BLaER1 (cell line): Measurements from ENCODE around the gene TAT.
"Not testable (repeated sequence)": the region's sequence is repeated elsewhere in the genome, so short reads cannot be mapped to it uniquely, and the experiment has no call there.

Experiments
- H3K27ac ChIP-seq: shearing (Covaris generic); formaldehyde crosslinking; 2 replicates; pipeline ENCODE4 v1.8.1; 2022
- H3K27me3 ChIP-seq: shearing (Covaris generic); formaldehyde crosslinking; 2 replicates; pipeline ENCODE4 v1.8.1; 2022
- H3K36me3 ChIP-seq: shearing (Covaris generic); formaldehyde crosslinking; 2 replicates; pipeline ENCODE4 v1.8.1; 2022
- H3K4me1 ChIP-seq: shearing (Covaris generic); formaldehyde crosslinking; 2 replicates; pipeline ENCODE4 v1.8.1; 2022
- H3K4me2 ChIP-seq: shearing (Covaris generic); formaldehyde crosslinking; 2 replicates; pipeline ENCODE4 v1.8.1; 2022
- H3K4me3 ChIP-seq: shearing (Covaris generic); formaldehyde crosslinking; 2 replicates; pipeline ENCODE4 v1.8.1; 2022
- H3K9ac ChIP-seq: shearing (Covaris generic); formaldehyde crosslinking; 2 replicates; pipeline ENCODE4 v1.8.1; 2022
- H3K9me3 ChIP-seq: shearing (Covaris generic); formaldehyde crosslinking; 2 replicates; pipeline ENCODE4 v1.8.1; 2022
- H4K20me1 ChIP-seq: shearing (Covaris generic); formaldehyde crosslinking; 2 replicates; pipeline ENCODE4 v1.8.1; 2022
- Cebpa-rat ChIP-seq: shearing (Covaris generic); IDR thresholded peaks from 2 replicates; pipeline ENCODE4 v1.8.1; 2022

Gene TAT

DNA sequence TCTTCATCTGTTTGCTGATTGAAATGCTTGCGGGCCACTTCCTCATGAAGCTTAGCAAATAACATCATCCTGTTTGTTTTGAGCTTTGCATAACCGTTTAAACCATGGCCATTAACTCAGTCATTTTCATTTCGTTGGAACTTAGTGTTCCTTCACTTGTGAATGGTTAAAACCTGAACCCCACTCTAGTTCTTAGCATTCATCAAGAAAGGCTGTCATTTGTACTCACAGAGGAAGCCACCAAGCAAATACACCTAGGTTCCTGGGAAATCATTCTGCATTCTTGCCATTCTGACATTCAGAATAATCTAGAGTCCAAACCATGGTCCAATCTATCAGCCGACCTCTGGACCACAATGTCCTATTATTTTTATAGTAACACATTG is 8.4 kb upstream of the TAT start:
- Histone ChIP-seq H3K27me3 (no peaks in the 10 kb centered on the region), H3K4me2 (no peak overlapping the region), H3K4me3 (no peak overlapping the region), H3K4me1 (peaks cover 21% of the 10 kb centered on the region), H3K27ac (no peak overlapping the region), H3K9ac (no peak overlapping the region), H3K36me3 (no peaks in the 10 kb centered on the region), H3K9me3 (no peaks in the 10 kb centered on the region; the same call in 1 of the 2 replicates), H4K20me1 (no peaks in the 10 kb centered on the region)
- no peak for TF ChIP-seq Cebpa-rat

DNA sequence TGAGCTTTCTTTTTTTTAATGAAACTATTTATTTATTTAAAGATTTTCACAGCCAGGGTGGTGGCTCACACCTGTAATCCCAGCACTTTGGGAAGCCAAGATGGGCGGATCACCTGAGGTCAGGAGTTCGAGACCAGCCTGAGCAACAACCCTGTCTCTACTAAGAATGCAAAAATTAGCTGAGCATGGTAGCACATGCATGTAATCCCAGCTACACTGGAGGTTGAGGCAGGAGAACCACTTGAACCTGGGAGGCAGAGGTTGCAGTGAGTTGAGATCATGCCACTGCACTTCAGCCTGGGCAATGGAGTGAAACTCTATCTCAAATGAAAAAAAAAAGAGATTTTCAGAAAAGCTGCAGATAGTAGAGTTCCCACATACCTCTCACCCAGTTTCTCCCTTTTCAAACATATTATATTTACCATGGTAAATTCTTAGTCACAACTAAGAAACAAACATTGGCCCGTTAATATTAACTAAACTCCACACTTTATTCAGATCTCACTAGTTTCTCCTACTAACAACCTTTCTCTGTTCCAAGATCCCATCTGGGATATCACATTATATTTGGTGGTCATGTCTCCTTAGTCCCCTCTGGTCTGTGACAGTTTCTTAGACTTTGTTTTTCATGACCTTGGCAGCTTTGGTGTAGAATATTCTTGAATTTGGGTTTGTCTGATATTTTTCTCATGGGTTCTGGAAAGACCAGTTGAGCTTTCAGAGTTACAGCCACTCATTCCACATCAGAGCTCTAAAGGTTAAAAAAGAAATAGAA is 7.8 kb upstream of the TAT start:
- TF ChIP-seq Cebpa-rat: no peak
- no peaks in the 10 kb centered on the region for H3K36me3 ChIP-seq
- no peaks in the 10 kb centered on the region; the same call in 1 of the 2 replicates for H3K9me3 ChIP-seq
- no peak overlapping the region for H3K4me2 ChIP-seq
- H3K27ac ChIP-seq: no peak overlapping the region
- peaks cover 21% of the 10 kb centered on the region for H3K4me1 ChIP-seq
- no peaks in the 10 kb centered on the region for H4K20me1 ChIP-seq
- H3K27me3 ChIP-seq: no peaks in the 10 kb centered on the region
- H3K9ac ChIP-seq: no peak overlapping the region
- no peak overlapping the region for H3K4me3 ChIP-seq

DNA sequence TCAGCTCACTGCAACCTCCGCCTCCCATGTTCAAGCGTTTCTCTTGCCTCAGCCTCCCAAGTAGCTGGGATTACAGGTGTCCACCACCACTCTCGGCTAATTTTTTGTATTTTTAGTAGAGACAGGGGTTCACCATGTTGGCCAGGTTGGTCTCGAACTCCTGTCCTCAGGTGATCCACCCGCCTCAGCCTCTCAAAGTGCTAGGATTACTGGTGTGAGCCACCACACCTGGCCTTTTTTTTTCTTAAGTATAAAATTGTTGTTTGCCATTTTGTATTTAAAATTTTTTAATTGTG is 5.6 kb upstream of the TAT start:
- not testable (repeated sequence) for H3K9ac ChIP-seq, H3K4me2 ChIP-seq, H3K27me3 ChIP-seq, H3K27ac ChIP-seq, H4K20me1 ChIP-seq, H3K4me3 ChIP-seq, H3K36me3 ChIP-seq, H3K4me1 ChIP-seq, H3K9me3 ChIP-seq

DNA sequence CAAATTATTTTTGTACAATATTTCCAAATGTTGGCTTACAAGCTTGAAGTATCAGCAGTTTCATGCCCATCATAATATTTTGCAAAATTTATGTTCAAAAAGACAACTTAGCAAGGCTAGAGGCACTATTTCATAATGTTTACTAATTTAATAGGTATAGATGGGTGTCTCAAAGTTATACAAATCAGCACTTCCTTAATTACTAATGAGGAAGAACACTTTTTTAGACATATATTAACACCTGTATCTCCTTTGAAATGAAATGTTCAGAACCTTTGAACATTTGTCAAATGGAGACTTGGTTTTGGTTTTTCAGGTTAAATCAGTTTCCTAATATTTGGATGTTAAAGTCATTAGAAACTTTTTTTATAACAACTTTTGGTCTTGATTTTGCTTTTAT is 2.2 kb downstream of the TAT start:
- H3K9me3 ChIP-seq: no peaks in the 10 kb centered on the region
- H4K20me1 ChIP-seq: no peaks in the 10 kb centered on the region
- no peaks in the 10 kb centered on the region for H3K36me3 ChIP-seq
- no peak overlapping the region for H3K4me3 ChIP-seq
- no peak overlapping the region for H3K27ac ChIP-seq
- TF ChIP-seq Cebpa-rat: no peak
- no peaks in the 10 kb centered on the region for H3K4me1 ChIP-seq
- H3K4me2 ChIP-seq: no peak overlapping the region
- H3K9ac ChIP-seq: no peak overlapping the region
- no peaks in the 10 kb centered on the region for H3K27me3 ChIP-seq

DNA sequence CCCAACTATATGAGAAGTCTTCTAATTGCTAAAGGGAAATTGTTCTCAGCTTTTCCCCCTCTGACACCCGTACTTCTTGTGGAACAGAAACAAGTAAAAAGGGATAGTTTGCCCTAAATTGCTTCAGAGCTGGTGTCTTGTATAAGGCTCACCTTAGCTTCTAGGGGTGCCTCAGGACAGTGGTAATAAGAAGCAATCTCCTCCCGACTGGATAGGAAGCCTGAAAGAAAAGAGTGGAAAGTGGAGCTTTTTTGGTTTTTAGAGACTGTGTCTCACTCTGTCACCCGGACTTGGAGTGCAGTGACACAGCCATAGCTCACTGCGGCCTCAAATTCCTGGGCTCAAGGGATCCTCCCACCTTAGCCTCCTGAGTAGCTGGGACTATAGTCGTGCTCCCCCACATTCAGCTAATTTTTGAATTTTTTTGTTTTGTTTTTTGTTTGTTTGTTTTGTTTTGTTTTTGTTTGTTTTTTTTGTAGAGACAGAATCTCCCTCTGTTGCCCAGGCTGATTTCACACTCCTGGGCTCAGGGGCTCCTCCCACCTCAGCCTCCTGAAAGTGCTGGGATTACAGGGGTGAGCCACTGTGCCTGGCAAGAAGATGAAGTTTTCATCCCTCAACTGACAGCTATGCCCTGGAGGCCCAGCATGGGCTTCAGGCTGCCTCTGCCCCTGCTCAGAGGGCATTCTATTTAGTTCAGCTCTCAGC is 3.4 kb downstream of the TAT start:
- Histone ChIP-seq H3K4me3 (no peak overlapping the region), H3K9me3 (no peaks in the 10 kb centered on the region), H3K9ac (no peak overlapping the region), H3K27ac (no peak overlapping the region), H3K27me3 (no peaks in the 10 kb centered on the region), H4K20me1 (no peaks in the 10 kb centered on the region), H3K36me3 (no peaks in the 10 kb centered on the region), H3K4me1 (no peaks in the 10 kb centered on the region), H3K4me2 (no peak overlapping the region)
- no peak for TF ChIP-seq Cebpa-rat

DNA sequence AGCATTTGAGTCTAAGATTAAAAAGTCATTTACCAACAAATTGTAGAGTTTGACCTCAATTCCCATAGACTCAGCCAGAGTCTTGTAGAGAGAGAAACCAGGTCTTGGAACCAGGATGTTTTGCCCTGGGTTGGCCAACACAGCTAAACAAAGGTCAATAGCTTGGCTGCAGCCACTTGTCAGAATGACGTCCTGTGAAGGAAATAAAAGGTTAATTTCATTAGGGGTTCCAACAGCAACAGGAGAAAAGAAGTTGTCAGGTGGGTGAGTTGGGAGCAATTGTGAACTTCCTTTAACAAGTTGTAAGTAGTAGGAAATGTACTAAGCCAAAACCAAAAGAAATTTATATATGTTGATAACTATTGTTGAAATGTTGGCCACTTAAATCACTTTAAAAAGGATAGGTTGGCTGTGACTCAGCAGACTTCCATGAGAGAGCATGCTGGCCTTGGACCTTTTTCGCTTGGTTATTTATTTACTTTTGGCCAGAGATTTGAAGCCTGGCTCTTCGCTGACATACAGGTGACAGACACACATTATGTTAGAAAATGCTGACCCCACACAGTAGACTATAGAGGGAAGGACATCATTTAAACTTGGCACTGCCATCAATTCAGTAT is 4.3 kb downstream of the TAT start:
- H3K27me3 ChIP-seq: no peaks in the 10 kb centered on the region
- no peak overlapping the region for H3K9ac ChIP-seq
- no peak for TF ChIP-seq Cebpa-rat
- H3K4me2 ChIP-seq: no peak overlapping the region
- no peaks in the 10 kb centered on the region for H3K36me3 ChIP-seq
- no peaks in the 10 kb centered on the region for H4K20me1 ChIP-seq
- H3K4me1 ChIP-seq: no peaks in the 10 kb centered on the region
- no peak overlapping the region for H3K27ac ChIP-seq
- no peak overlapping the region for H3K4me3 ChIP-seq
- H3K9me3 ChIP-seq: no peaks in the 10 kb centered on the region

DNA sequence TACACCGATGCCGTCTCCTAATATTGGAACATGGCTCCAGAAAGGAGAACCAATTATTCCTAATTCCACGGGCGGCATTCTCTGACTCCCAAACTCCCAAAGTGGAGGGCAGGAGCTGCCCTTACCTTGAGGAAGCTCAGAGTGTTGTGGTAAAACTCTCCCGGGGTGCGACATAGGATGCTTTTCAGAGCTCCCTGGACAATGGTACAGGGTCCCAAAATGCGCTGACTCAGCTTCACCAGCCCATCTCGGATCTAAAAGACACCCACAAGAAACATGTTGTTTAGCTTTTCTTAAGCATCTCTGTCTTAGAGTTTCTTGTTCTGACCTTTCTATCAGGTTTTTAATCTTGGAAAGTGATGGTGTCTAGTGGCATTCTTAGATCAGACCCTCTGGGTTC is 6.7 kb downstream of the TAT start:
- Histone ChIP-seq H3K27me3 (no peaks in the 10 kb centered on the region), H3K9me3 (no peaks in the 10 kb centered on the region), H3K4me3 (no peak overlapping the region), H3K27ac (no peak overlapping the region), H4K20me1 (no peaks in the 10 kb centered on the region), H3K36me3 (no peaks in the 10 kb centered on the region), H3K4me1 (peaks cover 9% of the 10 kb centered on the region), H3K9ac (no peak overlapping the region), H3K4me2 (no peak overlapping the region)
- no peak for TF ChIP-seq Cebpa-rat

DNA sequence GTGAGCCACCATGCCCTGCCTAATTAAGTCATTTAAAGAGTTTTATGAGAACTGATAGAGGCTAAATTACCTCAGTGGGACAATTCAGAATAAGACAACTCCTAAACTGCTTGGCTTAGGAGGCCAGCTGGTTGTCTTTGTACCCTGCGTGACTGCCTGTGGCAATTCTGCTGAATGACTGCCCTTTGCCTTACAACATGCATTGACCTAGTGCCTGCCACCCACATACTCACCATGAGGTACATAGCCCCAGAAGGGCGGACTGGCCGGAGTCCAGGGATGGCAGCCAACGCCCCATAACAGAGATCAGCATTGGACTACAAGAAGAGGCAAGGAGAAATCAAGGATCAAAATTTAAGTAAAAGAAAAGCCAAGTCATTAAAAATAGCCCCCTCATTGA is 7.3 kb downstream of the TAT start:
- Histone ChIP-seq H3K4me3 (no peak overlapping the region), H3K27me3 (no peaks in the 10 kb centered on the region), H3K27ac (no peak overlapping the region), H3K4me2 (no peak overlapping the region), H4K20me1 (no peaks in the 10 kb centered on the region), H3K9ac (no peak overlapping the region), H3K4me1 (peaks cover 9% of the 10 kb centered on the region), H3K9me3 (no peaks in the 10 kb centered on the region), H3K36me3 (no peaks in the 10 kb centered on the region)
- TF ChIP-seq Cebpa-rat: no peak

DNA sequence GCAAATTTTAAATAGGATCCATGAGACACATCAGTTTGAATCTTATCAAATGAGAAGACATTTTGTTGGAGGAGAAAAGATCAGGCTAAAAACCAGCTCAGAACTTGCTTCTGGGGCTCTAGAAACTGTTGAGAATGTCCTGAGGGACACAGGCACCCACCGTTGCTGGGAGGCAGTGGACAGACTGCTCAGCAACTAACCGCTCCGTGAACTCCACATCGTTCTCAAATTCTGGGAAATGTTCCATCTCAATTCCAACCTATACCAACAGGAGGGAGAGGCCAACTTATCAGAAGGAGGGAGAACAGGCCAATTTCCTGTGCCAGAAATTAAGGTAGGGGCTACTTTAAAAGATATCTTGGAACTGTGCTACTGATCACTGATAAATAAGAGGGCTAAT is 8.3 kb downstream of the TAT start:
- Histone ChIP-seq H3K4me3 (no peak overlapping the region), H3K4me2 (no peak overlapping the region), H3K36me3 (no peaks in the 10 kb centered on the region), H3K9me3 (no peaks in the 10 kb centered on the region), H3K9ac (no peak overlapping the region), H3K27me3 (no peaks in the 10 kb centered on the region), H4K20me1 (no peaks in the 10 kb centered on the region), H3K4me1 (peaks cover 17% of the 10 kb centered on the region), H3K27ac (no peak overlapping the region)
- no peak for TF ChIP-seq Cebpa-rat

DNA sequence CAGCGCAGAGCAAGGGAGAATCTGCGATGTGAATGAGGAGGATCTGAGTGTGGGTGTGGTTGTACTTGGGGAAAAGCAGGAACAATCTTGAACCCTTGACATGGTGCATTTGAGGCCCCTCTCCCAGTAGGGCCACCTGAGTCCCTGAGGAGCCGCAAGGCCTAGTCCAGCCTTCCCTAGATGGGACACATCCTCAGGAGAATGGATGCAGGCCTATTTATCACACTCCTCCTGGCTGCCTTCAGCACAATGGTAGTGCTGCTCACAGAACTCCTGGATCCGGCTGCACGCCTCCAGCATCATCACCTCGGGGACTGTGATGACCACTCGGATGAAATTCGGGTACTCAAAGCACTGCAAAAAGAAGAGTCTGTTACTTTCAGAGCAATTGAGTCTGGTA is 9.0 kb downstream of the TAT start:
- no peak overlapping the region for H3K27ac ChIP-seq
- no peaks in the 10 kb centered on the region for H3K27me3 ChIP-seq
- no peaks in the 10 kb centered on the region for H4K20me1 ChIP-seq
- peaks cover 6% of the 10 kb centered on the region; the same call in 1 of the 2 replicates for H3K9me3 ChIP-seq
- H3K4me2 ChIP-seq: no peak overlapping the region
- H3K4me3 ChIP-seq: no peak overlapping the region
- no peak overlapping the region for H3K9ac ChIP-seq
- no peak for TF ChIP-seq Cebpa-rat
- peaks cover 17% of the 10 kb centered on the region for H3K4me1 ChIP-seq
- no peaks in the 10 kb centered on the region for H3K36me3 ChIP-seq
